Mucosa of rectum (tissue), 2 donors: ENCODE data around the gene CRYBG2.
A peak's percentile ranks its signal among the peaks of the same experiment; 100 is the strongest.
"Not testable (repeated sequence)": the region's sequence is repeated elsewhere in the genome, so short reads cannot be mapped to it uniquely, and the experiment has no call there.

ENCODE experiments used
- H3K27ac ChIP-seq, 2 donors: one replicate each; pipeline ENCODE4 v1.7.0; 2013; ENCODE audit warnings: inconsistent platforms in 2 of 2, low read depth in 2 of 2, low read length in 2 of 2
- H3K27me3 ChIP-seq, 2 donors: one replicate each; pipeline ENCODE4 v1.7.0; 2013; ENCODE audit warnings: low read length in 2 of 2; ENCODE audit not compliant: control insufficient read depth in 2 of 2, insufficient read depth in 2 of 2
- H3K36me3 ChIP-seq, 2 donors: one replicate each; pipeline ENCODE4 v1.7.0; 2013; ENCODE audit warnings: low read length in 2 of 2; ENCODE audit not compliant: control insufficient read depth in 2 of 2, insufficient read depth in 2 of 2
- H3K4me1 ChIP-seq, 2 donors: one replicate each; pipeline ENCODE4 v1.7.0; 2013; ENCODE audit warnings: low read length in 2 of 2, mild to moderate bottlenecking in 1 of 2; ENCODE audit not compliant: control insufficient read depth in 2 of 2, insufficient read depth in 2 of 2
- H3K4me3 ChIP-seq, 2 donors: one replicate each; pipeline ENCODE4 v1.7.0; 2013; ENCODE audit warnings: low read length in 2 of 2
- H3K9ac ChIP-seq, 2 donors: one replicate each; pipeline ENCODE4 v1.7.0; 2013; ENCODE audit warnings: low read length in 2 of 2, low read depth in 1 of 2, mild to moderate bottlenecking in 1 of 2
- H3K9me3 ChIP-seq, 2 donors: one replicate each; pipeline ENCODE4 v1.7.0; 2013; ENCODE audit warnings: low read length in 2 of 2; ENCODE audit not compliant: control insufficient read depth in 2 of 2
- donor health status: healthy.
- donor health status: Normal muscosa, but diverticular disease.

The CRYBG2 gene

GRCh38 chr1:26296340-26297056 lies 57.4 kb downstream of the CRYBG2 start:
- no peak overlapping the region for H3K27ac ChIP-seq
- H3K4me3 ChIP-seq: no peak overlapping the region
- H3K27me3 ChIP-seq: no peaks in the 10 kb centered on the region
- H3K36me3 ChIP-seq: no peaks in the 10 kb centered on the region
- H3K9me3 ChIP-seq: no peaks in the 10 kb centered on the region
- no peak overlapping the region for H3K9ac ChIP-seq
- peaks cover 0 to 6% of the 10 kb centered on the region in 2 donors for H3K4me1 ChIP-seq

- Histone ChIP-seq H3K4me3 (no peak overlapping the region), H3K9ac (no peak overlapping the region), H3K9me3 (no peaks in the 10 kb centered on the region), H3K4me1 (peaks cover 4 to 11% of the 10 kb centered on the region in 2 donors), H3K27me3 (no peaks in the 10 kb centered on the region), H3K27ac (no peak overlapping the region), H3K36me3 (no peaks in the 10 kb centered on the region)
These were observed 58.5 kb downstream of the CRYBG2 start for GRCh38 chr1:26295194-26296138.

- H3K4me1 ChIP-seq: peaks cover 17 to 26% of the 10 kb centered on the region in 2 donors
- H3K9me3 ChIP-seq: no peaks in the 10 kb centered on the region
- no peaks in the 10 kb centered on the region for H3K27me3 ChIP-seq
- H3K27ac ChIP-seq: no peak overlapping the region
- H3K9ac ChIP-seq: no peak overlapping the region
- no peak overlapping the region for H3K4me3 ChIP-seq
- H3K36me3 ChIP-seq: no peaks in the 10 kb centered on the region
These were observed 59.9 kb downstream of the CRYBG2 start for GRCh38 chr1:26293911-26294463.

GRCh38 chr1:26292735-26293134 lies 61.2 kb downstream of the CRYBG2 start:
- not testable (repeated sequence) for H3K9me3 ChIP-seq, H3K27ac ChIP-seq, H3K27me3 ChIP-seq, H3K4me3 ChIP-seq, H3K36me3 ChIP-seq, H3K9ac ChIP-seq
- H3K4me1 ChIP-seq: peaks cover 27 to 38% of the 10 kb centered on the region in 2 donors

- H3K27me3 ChIP-seq: no peaks in the 10 kb centered on the region
- H3K27ac ChIP-seq: peak overlapping the region in 1 of 2 donors; percentile 85
- no peak overlapping the region for H3K4me3 ChIP-seq
- H3K9me3 ChIP-seq: no peaks in the 10 kb centered on the region
- peaks cover 31 to 42% of the 10 kb centered on the region in 2 donors for H3K4me1 ChIP-seq
- no peak overlapping the region for H3K9ac ChIP-seq
- H3K36me3 ChIP-seq: no peaks in the 10 kb centered on the region
These were observed 62.0 kb downstream of the CRYBG2 start for GRCh38 chr1:26291939-26292338.

- no peak overlapping the region for H3K9ac ChIP-seq
- peaks cover 32 to 43% of the 10 kb centered on the region in 2 donors for H3K4me1 ChIP-seq
- no peaks in the 10 kb centered on the region for H3K36me3 ChIP-seq
- H3K27me3 ChIP-seq: no peaks in the 10 kb centered on the region
- H3K4me3 ChIP-seq: no peak overlapping the region
- H3K27ac ChIP-seq: peak overlapping the region; percentile 28 to 85
- no peaks in the 10 kb centered on the region for H3K9me3 ChIP-seq
These were observed 62.5 kb downstream of the CRYBG2 start for GRCh38 chr1:26291433-26291832.

GRCh38 chr1:26290882-26291261 lies 63.1 kb downstream of the CRYBG2 start:
- Histone ChIP-seq H3K9me3 (no peaks in the 10 kb centered on the region), H3K4me1 (peaks cover 32 to 47% of the 10 kb centered on the region in 2 donors), H3K4me3 (no peak overlapping the region), H3K27me3 (no peaks in the 10 kb centered on the region), H3K36me3 (no peaks in the 10 kb centered on the region), H3K9ac (no peak overlapping the region), H3K27ac (peak overlapping the region; percentile 28 to 85)

- Histone ChIP-seq H3K27me3 (no peaks in the 10 kb centered on the region), H3K9ac (peak overlapping the region in 1 of 2 donors; percentile 1), H3K36me3 (no peaks in the 10 kb centered on the region), H3K4me1 (peaks cover 35 to 53% of the 10 kb centered on the region in 2 donors), H3K4me3 (no peak overlapping the region), H3K27ac (peak overlapping the region; percentile 45 to 85), H3K9me3 (no peaks in the 10 kb centered on the region)
These were observed 63.6 kb downstream of the CRYBG2 start for GRCh38 chr1:26290122-26290881.

- Histone ChIP-seq H3K9ac (no peak overlapping the region), H3K4me3 (no peak overlapping the region), H3K9me3 (no peaks in the 10 kb centered on the region), H3K27me3 (no peaks in the 10 kb centered on the region), H3K4me1 (peaks cover 44 to 60% of the 10 kb centered on the region in 2 donors), H3K27ac (peak overlapping the region; percentile 63 to 85), H3K36me3 (no peaks in the 10 kb centered on the region)
These were observed 64.5 kb downstream of the CRYBG2 start for GRCh38 chr1:26289158-26290059.
